ENCODE results near the gene PPCDC. TPM values are rescaled to one million over a fixed set of nuclear protein-coding genes. Genes with fewer than 3 reads are reported as not detected.
A peak's percentile ranks its signal among the peaks of the same experiment; 100 is the strongest.

Gene PPCDC
- total and polyA plus RNA-seq, 10 of the 15 experiments (the other 5 are each of a cell fraction or from before 2014, with no cell fraction given): 32.5 to 135 (median 55.0) TPM

DNA sequence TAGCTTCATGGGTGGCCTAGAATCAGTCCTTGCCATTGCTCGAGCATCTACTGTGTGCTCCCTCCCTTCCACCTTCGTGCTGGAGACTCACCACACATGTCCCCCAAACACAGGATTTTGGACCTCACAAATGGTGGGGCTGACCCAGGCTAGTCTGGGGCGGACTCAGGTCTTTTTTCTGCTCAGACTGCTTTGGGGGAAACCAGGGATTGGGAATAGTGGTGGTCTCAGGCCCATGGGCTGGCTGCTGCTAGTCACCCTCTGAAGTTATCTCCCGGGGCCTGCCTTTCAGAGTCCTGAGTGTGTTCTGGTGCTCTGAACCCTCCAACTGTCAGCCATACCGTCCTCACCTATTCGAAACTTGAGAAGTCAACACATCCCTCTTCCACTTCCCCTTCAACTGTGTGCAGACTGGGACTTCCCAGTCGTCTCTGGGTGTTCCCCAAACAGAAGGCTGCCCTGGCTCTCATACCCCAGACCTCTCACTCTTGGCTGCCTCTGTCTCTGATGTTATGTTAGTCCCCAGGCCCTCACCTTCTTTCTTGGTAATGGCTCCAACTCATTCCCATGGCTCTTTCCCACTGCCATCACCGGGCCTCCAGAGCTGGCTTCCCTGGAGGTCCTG, 46.0 kb downstream of the PPCDC start (continued):
- TF ChIP-seq, protein P1, sequence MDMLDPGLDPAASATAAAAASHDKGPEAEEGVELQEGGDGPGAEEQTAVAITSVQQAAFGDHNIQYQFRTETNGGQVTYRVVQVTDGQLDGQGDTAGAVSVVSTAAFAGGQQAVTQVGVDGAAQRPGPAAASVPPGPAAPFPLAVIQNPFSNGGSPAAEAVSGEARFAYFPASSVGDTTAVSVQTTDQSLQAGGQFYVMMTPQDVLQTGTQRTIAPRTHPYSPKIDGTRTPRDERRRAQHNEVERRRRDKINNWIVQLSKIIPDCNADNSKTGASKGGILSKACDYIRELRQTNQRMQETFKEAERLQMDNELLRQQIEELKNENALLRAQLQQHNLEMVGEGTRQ (IDR thresholded peaks at IDR 0.05; ENCODE audit: borderline replicate concordance, low read depth, low read length): no peak
- 0 out of 3 replicates have a peak, but pooled peaks of 1 of the 2 experiments have one; percentile 20 for TF ChIP-seq EGR1 (IDR thresholded peaks at IDR 0.05; ENCODE audit: borderline replicate concordance in 1 of 2, low read depth in 2 of 2, low read length in 2 of 2)
- no peak for TF ChIP-seq CEBPB (IDR thresholded peaks at IDR 0.05; ENCODE audit: borderline replicate concordance in 1 of 2, low read depth in 2 of 2, low read length in 2 of 2)
- TF ChIP-seq MEF2B (IDR thresholded peaks at IDR 0.05; ENCODE audit: partially characterized antibody, poor library complexity, severe bottlenecking): peak; percentile 72
- no peak for TF ChIP-seq ZNF217 (IDR thresholded peaks at IDR 0.05)
- TF ChIP-seq FOS (IDR thresholded peaks at IDR 0.05; ENCODE audit: borderline replicate concordance, extremely low read depth, insufficient read length): no peak
- TF ChIP-seq BMI1 (IDR thresholded peaks at IDR 0.05; ENCODE audit: borderline replicate concordance): no peak
- TF ChIP-seq DPF2 (IDR thresholded peaks at IDR 0.05): peak; percentile 89
- TF ChIP-seq, protein P2, sequence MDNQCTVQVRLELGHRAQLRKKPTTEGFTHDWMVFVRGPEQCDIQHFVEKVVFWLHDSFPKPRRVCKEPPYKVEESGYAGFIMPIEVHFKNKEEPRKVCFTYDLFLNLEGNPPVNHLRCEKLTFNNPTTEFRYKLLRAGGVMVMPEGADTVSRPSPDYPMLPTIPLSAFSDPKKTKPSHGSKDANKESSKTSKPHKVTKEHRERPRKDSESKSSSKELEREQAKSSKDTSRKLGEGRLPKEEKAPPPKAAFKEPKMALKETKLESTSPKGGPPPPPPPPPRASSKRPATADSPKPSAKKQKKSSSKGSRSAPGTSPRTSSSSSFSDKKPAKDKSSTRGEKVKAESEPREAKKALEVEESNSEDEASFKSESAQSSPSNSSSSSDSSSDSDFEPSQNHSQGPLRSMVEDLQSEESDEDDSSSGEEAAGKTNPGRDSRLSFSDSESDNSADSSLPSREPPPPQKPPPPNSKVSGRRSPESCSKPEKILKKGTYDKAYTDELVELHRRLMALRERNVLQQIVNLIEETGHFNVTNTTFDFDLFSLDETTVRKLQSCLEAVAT (IDR thresholded peaks at IDR 0.05): peak; percentile 46; the same call in 1 of the 2 replicates
- peak; percentile 43; the same call in 1 of the 2 replicates for TF ChIP-seq SMC3 (IDR thresholded peaks at IDR 0.05; ENCODE audit: borderline replicate concordance, low read length)
- TF ChIP-seq SMAD1 (IDR thresholded peaks at IDR 0.05; ENCODE audit: low read depth, partially characterized antibody): no peak
- no peak for TF ChIP-seq PAX8 (IDR thresholded peaks at IDR 0.05)
- peak; percentile 44; the same call in 1 of the 2 replicates for TF ChIP-seq BACH1 (IDR thresholded peaks at IDR 0.05; ENCODE audit: borderline replicate concordance)
- no peak for TF ChIP-seq HDGF (IDR thresholded peaks at IDR 0.05)
- TF ChIP-seq RFX5 (IDR thresholded peaks at IDR 0.05; ENCODE audit: low read depth, low read length): no peak
- TF ChIP-seq, protein P3, sequence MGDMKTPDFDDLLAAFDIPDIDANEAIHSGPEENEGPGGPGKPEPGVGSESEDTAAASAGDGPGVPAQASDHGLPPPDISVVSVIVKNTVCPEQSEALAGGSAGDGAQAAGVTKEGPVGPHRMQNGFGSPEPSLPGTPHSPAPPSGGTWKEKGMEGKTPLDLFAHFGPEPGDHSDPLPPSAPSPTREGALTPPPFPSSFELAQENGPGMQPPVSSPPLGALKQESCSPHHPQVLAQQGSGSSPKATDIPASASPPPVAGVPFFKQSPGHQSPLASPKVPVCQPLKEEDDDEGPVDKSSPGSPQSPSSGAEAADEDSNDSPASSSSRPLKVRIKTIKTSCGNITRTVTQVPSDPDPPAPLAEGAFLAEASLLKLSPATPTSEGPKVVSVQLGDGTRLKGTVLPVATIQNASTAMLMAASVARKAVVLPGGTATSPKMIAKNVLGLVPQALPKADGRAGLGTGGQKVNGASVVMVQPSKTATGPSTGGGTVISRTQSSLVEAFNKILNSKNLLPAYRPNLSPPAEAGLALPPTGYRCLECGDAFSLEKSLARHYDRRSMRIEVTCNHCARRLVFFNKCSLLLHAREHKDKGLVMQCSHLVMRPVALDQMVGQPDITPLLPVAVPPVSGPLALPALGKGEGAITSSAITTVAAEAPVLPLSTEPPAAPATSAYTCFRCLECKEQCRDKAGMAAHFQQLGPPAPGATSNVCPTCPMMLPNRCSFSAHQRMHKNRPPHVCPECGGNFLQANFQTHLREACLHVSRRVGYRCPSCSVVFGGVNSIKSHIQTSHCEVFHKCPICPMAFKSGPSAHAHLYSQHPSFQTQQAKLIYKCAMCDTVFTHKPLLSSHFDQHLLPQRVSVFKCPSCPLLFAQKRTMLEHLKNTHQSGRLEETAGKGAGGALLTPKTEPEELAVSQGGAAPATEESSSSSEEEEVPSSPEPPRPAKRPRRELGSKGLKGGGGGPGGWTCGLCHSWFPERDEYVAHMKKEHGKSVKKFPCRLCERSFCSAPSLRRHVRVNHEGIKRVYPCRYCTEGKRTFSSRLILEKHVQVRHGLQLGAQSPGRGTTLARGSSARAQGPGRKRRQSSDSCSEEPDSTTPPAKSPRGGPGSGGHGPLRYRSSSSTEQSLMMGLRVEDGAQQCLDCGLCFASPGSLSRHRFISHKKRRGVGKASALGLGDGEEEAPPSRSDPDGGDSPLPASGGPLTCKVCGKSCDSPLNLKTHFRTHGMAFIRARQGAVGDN (IDR thresholded peaks at IDR 0.05): peak; percentile 96
- peak; percentile 91 for TF ChIP-seq IRF4 (IDR thresholded peaks at IDR 0.05; ENCODE audit: low read depth, low read length)
- TF ChIP-seq HDAC6 (IDR thresholded peaks at IDR 0.05; ENCODE audit: unreplicated experiment): no peak
- TF ChIP-seq, protein P4, sequence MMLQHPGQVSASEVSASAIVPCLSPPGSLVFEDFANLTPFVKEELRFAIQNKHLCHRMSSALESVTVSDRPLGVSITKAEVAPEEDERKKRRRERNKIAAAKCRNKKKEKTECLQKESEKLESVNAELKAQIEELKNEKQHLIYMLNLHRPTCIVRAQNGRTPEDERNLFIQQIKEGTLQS (IDR thresholded peaks at IDR 0.05; ENCODE audit: borderline replicate concordance, extremely low read depth, low read depth, low read length): no peak
- peak; percentile 83 for TF ChIP-seq CHD2 (IDR thresholded peaks at IDR 0.05; ENCODE audit: borderline replicate concordance, low read depth, low read length)
- TF ChIP-seq, protein P5, sequence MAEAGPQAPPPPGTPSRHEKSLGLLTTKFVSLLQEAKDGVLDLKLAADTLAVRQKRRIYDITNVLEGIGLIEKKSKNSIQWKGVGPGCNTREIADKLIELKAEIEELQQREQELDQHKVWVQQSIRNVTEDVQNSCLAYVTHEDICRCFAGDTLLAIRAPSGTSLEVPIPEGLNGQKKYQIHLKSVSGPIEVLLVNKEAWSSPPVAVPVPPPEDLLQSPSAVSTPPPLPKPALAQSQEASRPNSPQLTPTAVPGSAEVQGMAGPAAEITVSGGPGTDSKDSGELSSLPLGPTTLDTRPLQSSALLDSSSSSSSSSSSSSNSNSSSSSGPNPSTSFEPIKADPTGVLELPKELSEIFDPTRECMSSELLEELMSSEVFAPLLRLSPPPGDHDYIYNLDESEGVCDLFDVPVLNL (IDR thresholded peaks at IDR 0.05; ENCODE audit: low read depth, low read length): no peak
- no peak for TF ChIP-seq RB1 (IDR thresholded peaks at IDR 0.05; ENCODE audit: borderline replicate concordance)
- TF ChIP-seq MYB (IDR thresholded peaks at IDR 0.05; ENCODE audit: borderline replicate concordance, low read depth, low read length): peak; percentile 84; the same call in 1 of the 2 replicates

All from GM12878 (cell line).